Caco-2 (cell line): ENCODE results near the gene TMEFF2. TPM values are rescaled to one million over a fixed set of nuclear protein-coding genes. Genes with fewer than 3 reads are reported as not detected.

ENCODE experiments used
- BruUV-seq: library from RNA; stranded (reverse); fragments of 400-500 nt; replicated peaks from 2 replicates; lab custom pipeline; 2021; lab: Mats Ljungman, UMichigan
- CTCF ChIA-PET: fragments of 300-600 bp; sonication (Branson Sonifier 250); formaldehyde crosslinking; loops from one replicate; lab custom pipeline; 2022; ENCODE audit warnings: antibody characterized with exemption; lab: Charles Lee
- POLR2A ChIA-PET: fragments of 300-600 bp; sonication (Branson Sonifier 250); formaldehyde crosslinking; loops from one replicate; lab custom pipeline; 2022; ENCODE audit warnings: antibody characterized with exemption; lab: Charles Lee
- DNase-seq, 2 experiments: peaks; one replicate each; pipeline versions ENCODE4 v3.0.0 to v3.0.0-alpha.2; 2020 to 2022
- H3K27me3 ChIP-seq: replicated peaks from 2 replicates; pipeline ENCODE4 v1.6.0; 2011; ENCODE audit warnings: low read length; ENCODE audit not compliant: control insufficient read depth, insufficient read depth
- H3K36me3 ChIP-seq: 2 replicates; pipeline ENCODE4 v1.5.1; 2011; ENCODE audit warnings: low read length; ENCODE audit not compliant: control insufficient read depth, insufficient read depth
- H3K4me1 ChIP-seq: fragments of 250-450 bp; sonication (Bioruptor Pico); 2 replicates; pipeline ENCODE4 v1.5.1; 2020; ENCODE audit warnings: mild to moderate bottlenecking
- H3K4me3 ChIP-seq: 2 replicates; pipeline ENCODE4 v1.5.1; 2011; ENCODE audit warnings: low read depth, mild to moderate bottlenecking, control low read depth, low read length
- H3K9me3 ChIP-seq: fragments of 250-450 bp; sonication (Bioruptor Pico); 2 replicates; pipeline ENCODE4 v1.5.1; 2020; ENCODE audit warnings: mild to moderate bottlenecking, moderate library complexity
- H3K27ac Mint-ChIP-seq: one replicate; pipeline ENCODE4 v1.8.0; 2022; ENCODE audit warnings: mixed read lengths; ENCODE audit not compliant: unreplicated experiment
- H3K27me3 Mint-ChIP-seq: one replicate; pipeline ENCODE4 v1.8.0; 2022; ENCODE audit warnings: mixed read lengths; ENCODE audit not compliant: insufficient read depth, unreplicated experiment
- H3K36me3 Mint-ChIP-seq: one replicate; pipeline ENCODE4 v1.8.0; 2022; ENCODE audit warnings: mild to moderate bottlenecking, mixed read lengths; ENCODE audit not compliant: insufficient read depth, unreplicated experiment
- H3K4me1 Mint-ChIP-seq: one replicate; pipeline ENCODE4 v1.8.0; 2022; ENCODE audit warnings: low read depth, mixed read lengths; ENCODE audit not compliant: unreplicated experiment
- H3K4me3 Mint-ChIP-seq: one replicate; pipeline ENCODE4 v1.8.0; 2022; ENCODE audit warnings: mild to moderate bottlenecking, moderate library complexity, mixed read lengths; ENCODE audit not compliant: unreplicated experiment
- H3K9me3 Mint-ChIP-seq: one replicate; pipeline ENCODE4 v1.8.0; 2022; ENCODE audit warnings: mixed read lengths; ENCODE audit not compliant: unreplicated experiment
- CTCF ChIP-seq, 2 experiments: fragments of 200-600 bp in 1 of 2; IDR thresholded peaks; 1 replicate in 1 of 2; 2 replicates in 1 of 2; pipeline versions ENCODE4 v1.5.1 to v1.8.0; 2011 to 2022; ENCODE audit warnings: antibody characterized with exemption in 1 of 2, control low read depth in 1 of 2, inconsistent platforms in 1 of 2, low read depth in 1 of 2, low read length in 1 of 2, mild to moderate bottlenecking in 1 of 2, moderate library complexity in 1 of 2; ENCODE audit not compliant: insufficient read depth in 1 of 2, severe bottlenecking in 1 of 2, unreplicated experiment in 1 of 2
- intact Hi-C: fragments of 100-400 bp; cut with micrococcal nuclease; formaldehyde crosslinking; loops from one replicate; pipeline ENCODE4 v1.10.0; 2022; ENCODE audit not compliant: unreplicated experiment
- total RNA-seq: library from RNA; stranded (reverse); gene quantifications from 2 replicates; pipeline ENCODE4 v1.2.3, GENCODE V29; 2022

The TMEFF2 gene
- total RNA-seq, 1 experiment from 2014 or later, result not detected

GRCh38 chr2:191901031-191901430, 293.7 kb downstream of the TMEFF2 start:
- H3K4me3 Mint-ChIP-seq, result no peak overlapping the region
- POLR2A ChIA-PET, result no interaction called here
- CTCF ChIA-PET, result interaction anchor here (0.7 kb wide), 1 partner anchor 82 kb away, joined by 3 read pairs; no protein-coding TSS in a partner anchor

GRCh38 chr2:191899410-191899809, 295.3 kb downstream of the TMEFF2 start:
- DNase-seq, result no peak
- peaks cover 8% of the 10 kb centered on the region for H3K4me1 Mint-ChIP-seq
- H3K4me3 Mint-ChIP-seq, result no peak overlapping the region
- H3K27me3 ChIP-seq, result no peaks in the 10 kb centered on the region
- CTCF ChIA-PET, result no interaction called here
- H3K27ac Mint-ChIP-seq, result no peak overlapping the region
- H3K9me3 ChIP-seq, result peaks cover 8% of the 10 kb centered on the region; the same call in 1 of the 2 replicates
- intact Hi-C loops, result no loop called here
- peaks cover 12% of the 10 kb centered on the region for H3K9me3 Mint-ChIP-seq
- no peaks in the 10 kb centered on the region for H3K27me3 Mint-ChIP-seq
- no peaks in the 10 kb centered on the region for H3K36me3 Mint-ChIP-seq
- H3K4me1 ChIP-seq, result 0 out of 2 replicates have a peak, but pooled peaks cover 5% of the 10 kb centered on the region
- TF ChIP-seq CTCF (IDR thresholded peaks at IDR 0.05; ENCODE audit: insufficient read depth in 1 of 2, low read depth in 1 of 2, low read length in 1 of 2, severe bottlenecking in 1 of 2, unreplicated experiment in 1 of 2), result no peak
- POLR2A ChIA-PET, result no interaction called here
- no peaks in the 10 kb centered on the region for H3K36me3 ChIP-seq
- no TSS peak for BruUV-seq
- H3K4me3 ChIP-seq, result no peak overlapping the region

More at GRCh38 chr2:191901031-191901430, 293.7 kb downstream of the TMEFF2 start:
- no TSS peak for BruUV-seq
- Mint-ChIP-seq H3K27me3 (no peaks in the 10 kb centered on the region), H3K9me3 (peaks cover 12% of the 10 kb centered on the region), H3K27ac (no peak overlapping the region), H3K36me3 (no peaks in the 10 kb centered on the region), H3K4me1 (no peaks in the 10 kb centered on the region)
- intact Hi-C loops, result no loop called here
- Histone ChIP-seq H3K9me3 (peaks cover 8% of the 10 kb centered on the region; the same call in 1 of the 2 replicates), H3K36me3 (no peaks in the 10 kb centered on the region), H3K27me3 (no peaks in the 10 kb centered on the region), H3K4me3 (no peak overlapping the region), H3K4me1 (no peaks in the 10 kb centered on the region)
- no peak for TF ChIP-seq CTCF (IDR thresholded peaks at IDR 0.05; ENCODE audit: insufficient read depth in 1 of 2, low read depth in 1 of 2, low read length in 1 of 2, severe bottlenecking in 1 of 2, unreplicated experiment in 1 of 2)
- DNase-seq, result no peak
